Body of pancreas (tissue), 4 donors: ENCODE data around the gene ILRUN.

Experiments used
- POLR2A ChIP-seq, 3 donors: fragments of 450-650 bp; IDR thresholded peaks; one replicate each; pipeline ENCODE4 v1.6.1; 2016; ENCODE audit warnings: antibody characterized with exemption in 3 of 3, mild to moderate bottlenecking in 2 of 3
- TF ChIP-seq, protein P1 (sequence below), 7 experiments: fragments of 450-650 bp in 4 of 7; fragments of 200-600 bp in 3 of 7; sonication (generic) in 3 of 7; IDR thresholded peaks; one replicate each; pipeline ENCODE4 v1.5.1; 2016 to 2019; ENCODE audit warnings: antibody characterized with exemption in 7 of 7

DNA sequence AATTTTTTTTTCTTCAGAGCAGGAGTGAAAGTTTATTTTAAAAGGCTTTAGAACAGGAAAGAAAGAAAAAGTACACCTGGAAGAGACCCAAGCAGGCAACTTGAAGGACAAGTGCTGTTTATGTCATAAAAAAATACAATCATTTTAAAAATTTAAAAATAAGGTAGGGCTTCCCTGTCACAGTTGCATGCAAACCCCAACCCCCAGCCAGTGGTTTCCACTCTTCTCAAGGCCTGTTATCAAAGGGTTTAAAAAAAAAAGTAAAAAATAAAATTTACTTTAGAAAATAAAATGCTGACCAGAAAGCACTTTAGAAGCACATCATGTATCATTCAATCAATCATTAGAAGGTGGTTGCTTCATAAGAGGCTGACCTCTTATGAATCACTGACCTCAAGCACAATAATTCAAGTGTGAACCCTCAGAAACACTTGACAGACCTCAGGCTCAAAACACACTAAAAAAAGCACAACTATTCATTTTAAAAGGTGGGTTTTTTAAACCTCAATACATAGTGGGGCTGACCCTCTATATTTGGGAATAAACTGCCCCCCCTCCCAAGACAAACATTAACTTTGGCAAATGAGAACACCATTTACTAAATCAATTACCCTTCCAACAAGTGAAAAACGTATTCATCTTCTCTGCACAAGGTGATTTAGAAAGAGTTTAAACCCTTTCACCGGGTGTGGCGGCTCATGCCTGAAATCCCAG is 15.6 kb downstream of the ILRUN start:
- TF ChIP-seq, protein P1, sequence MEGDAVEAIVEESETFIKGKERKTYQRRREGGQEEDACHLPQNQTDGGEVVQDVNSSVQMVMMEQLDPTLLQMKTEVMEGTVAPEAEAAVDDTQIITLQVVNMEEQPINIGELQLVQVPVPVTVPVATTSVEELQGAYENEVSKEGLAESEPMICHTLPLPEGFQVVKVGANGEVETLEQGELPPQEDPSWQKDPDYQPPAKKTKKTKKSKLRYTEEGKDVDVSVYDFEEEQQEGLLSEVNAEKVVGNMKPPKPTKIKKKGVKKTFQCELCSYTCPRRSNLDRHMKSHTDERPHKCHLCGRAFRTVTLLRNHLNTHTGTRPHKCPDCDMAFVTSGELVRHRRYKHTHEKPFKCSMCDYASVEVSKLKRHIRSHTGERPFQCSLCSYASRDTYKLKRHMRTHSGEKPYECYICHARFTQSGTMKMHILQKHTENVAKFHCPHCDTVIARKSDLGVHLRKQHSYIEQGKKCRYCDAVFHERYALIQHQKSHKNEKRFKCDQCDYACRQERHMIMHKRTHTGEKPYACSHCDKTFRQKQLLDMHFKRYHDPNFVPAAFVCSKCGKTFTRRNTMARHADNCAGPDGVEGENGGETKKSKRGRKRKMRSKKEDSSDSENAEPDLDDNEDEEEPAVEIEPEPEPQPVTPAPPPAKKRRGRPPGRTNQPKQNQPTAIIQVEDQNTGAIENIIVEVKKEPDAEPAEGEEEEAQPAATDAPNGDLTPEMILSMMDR (IDR thresholded peaks at IDR 0.05): no peak
- no peak for TF ChIP-seq POLR2A (IDR thresholded peaks at IDR 0.05)
